K562 (cell line): ENCODE results near the gene TSEN34. TPM values are rescaled to one million over a fixed set of nuclear protein-coding genes. Genes with fewer than 3 reads are reported as not detected.

Experiments
- CHD2 ChIP-seq: IDR thresholded peaks from 2 replicates; pipeline ENCODE4 v1.6.1; 2011; ENCODE audit warnings: low read depth, low read length
- EWSR1 ChIP-seq: fragments of 450-650 bp; IDR thresholded peaks from 2 replicates; pipeline ENCODE4 v1.6.1; 2018; ENCODE audit warnings: borderline replicate concordance, mild to moderate bottlenecking, low read depth, moderate library complexity; ENCODE audit not compliant: partially characterized antibody
- NR1H2 ChIP-seq: sonication (generic); formaldehyde crosslinking; IDR thresholded peaks from 2 replicates; pipeline ENCODE4 v1.4.0; 2020; ENCODE audit warnings: mild to moderate bottlenecking, missing genetic modification reagents
- POLR2A ChIP-seq: fragments of 450-650 bp; conservative IDR thresholded peaks from 2 replicates; pipeline ENCODE4 v1.6.1; 2016
- RBFOX2 ChIP-seq: fragments of 200-400 bp; formaldehyde crosslinking; IDR thresholded peaks from 2 replicates; pipeline ENCODE4 v1.6.1; 2017; ENCODE audit warnings: low read depth, mild to moderate bottlenecking, low read length, moderate library complexity
- RBM14 ChIP-seq: fragments of 200-400 bp; formaldehyde crosslinking; IDR thresholded peaks from 2 replicates; pipeline ENCODE4 v1.6.1; 2018; ENCODE audit warnings: low read depth, mild to moderate bottlenecking, low read length, moderate library complexity, borderline replicate concordance; ENCODE audit not compliant: insufficient read depth
- RERE ChIP-seq: sonication (generic); formaldehyde crosslinking; IDR thresholded peaks from 2 replicates; pipeline ENCODE4 v1.8.0; 2023; ENCODE audit warnings: missing genetic modification reagents, mild to moderate bottlenecking, borderline replicate concordance
- SFPQ ChIP-seq: fragments of 200-400 bp; formaldehyde crosslinking; IDR thresholded peaks from 2 replicates; pipeline ENCODE4 v1.6.1; 2017; ENCODE audit warnings: mild to moderate bottlenecking, low read depth, low read length, moderate library complexity
- TARDBP ChIP-seq: fragments of 450-650 bp; IDR thresholded peaks from 2 replicates; pipeline ENCODE4 v1.6.1; 2016
- TFE3 ChIP-seq: fragments of 450-650 bp; formaldehyde crosslinking; IDR thresholded peaks from 2 replicates; pipeline ENCODE4 v1.4.0; 2020; ENCODE audit warnings: mild to moderate bottlenecking, mixed read lengths
- TRIM25 ChIP-seq: fragments of 450-650 bp; IDR thresholded peaks from 2 replicates; pipeline ENCODE4 v1.7.0; 2016; ENCODE audit warnings: borderline replicate concordance
- ZKSCAN3 ChIP-seq: fragments of 250-450 bp; sonication (Bioruptor Pico); IDR thresholded peaks from 2 replicates; pipeline ENCODE4 v1.4.0; 2020
- ZNF511 ChIP-seq: sonication (generic); formaldehyde crosslinking; IDR thresholded peaks from 2 replicates; pipeline ENCODE4 v1.8.0; 2022; ENCODE audit warnings: mild to moderate bottlenecking, missing genetic modification reagents
- ZNF75A ChIP-seq: fragments of 450-650 bp; formaldehyde crosslinking; IDR thresholded peaks from 2 replicates; pipeline ENCODE4 v1.4.0; 2020; ENCODE audit warnings: mild to moderate bottlenecking
- ZNF77 ChIP-seq: fragments of 250-450 bp; sonication (Bioruptor Pico); IDR thresholded peaks from 2 replicates; pipeline ENCODE4 v1.5.0; 2020
- polyA plus RNA-seq, 8 experiments: library from polyadenylated mRNA; depleted of rRNA in 4 of 8; stranded (reverse) in 5 of 8; unstranded in 3 of 8; fragments of >200 nt; fragmentation: Nextera tagmentation in 2 of 8; fragmentation: Illumina TruSeq in 1 of 8; extraction: Ambion mirVana in 2 of 8; extraction: Trizol in 1 of 8; gene quantifications; 2 replicates each; pipeline versions ENCODE4 v1.2.1 to v1.2.3, GENCODE V29; 2011 to 2014; ENCODE audit warnings: inconsistent platforms in 1 of 8, missing spikeins in 1 of 8
- total RNA-seq, 7 experiments: library from RNA; depleted of rRNA in 6 of 7; stranded (reverse); fragments of >200 nt in 6 of 7; fragmentation: Illumina TruSeq in 2 of 7; extraction: Trizol in 2 of 7; gene quantifications; 2 replicates each; pipeline versions ENCODE4 v1.2.1 to v1.2.3, GENCODE V29; 2011 to 2021; ENCODE audit warnings: low replicate concordance in 1 of 7

TSEN34 gene
- total and polyA plus RNA-seq, 9 of the 15 experiments (the other 6 are each of a cell fraction or from before 2014, with no cell fraction given): 3.1 to 57.6 (median 29.5) TPM

- TF ChIP-seq RERE (CRISPR knock-in tag) (0 out of 2 replicates have a peak, but pooled peaks have one; percentile 24), RBM14 (0 out of 2 replicates have a peak, but pooled peaks have one; percentile 26), EWSR1 (peak; percentile 41), TRIM25 (no peak), TARDBP (no peak), RBFOX2 (peak; percentile 78), ZKSCAN3 (CRISPR knock-in tag) (no peak), POLR2A (no peak; the same call in 1 of the 2 replicates), SFPQ (0 out of 2 replicates have a peak, but pooled peaks have one; percentile 46), NR1H2 (no peak), ZNF77 (CRISPR knock-in tag) (peak; percentile 54; the same call in 1 of the 2 replicates), CHD2 (0 out of 2 replicates have a peak, but pooled peaks have one; percentile 13), ZNF75A (CRISPR knock-in tag) (no peak), TFE3 (no peak), ZNF511 (peak; percentile 33; the same call in 1 of the 2 replicates)
These were observed 18.1 kb downstream of the TSEN34 start (continued) for GRCh38 chr19:54209058-54209810.
